ENCODE results near the gene COL17A1. TPM values are rescaled to one million over a fixed set of nuclear protein-coding genes. Genes with fewer than 3 reads are reported as not detected.
A peak's percentile ranks its signal among the peaks of the same experiment; 100 is the strongest.

Gene COL17A1
- total and polyA plus RNA-seq, 9 of the 15 experiments (the other 6 are each of a cell fraction or from before 2014, with no cell fraction given) = not detected

GRCh38 chr10:104121485-104122224 lies 36.0 kb upstream of the COL17A1 start, which contains the start of gene SFR1 (continued):
- peak in 1 of 2 experiments; percentile 2 for TF ChIP-seq AFF1 (IDR thresholded peaks at IDR 0.05; ENCODE audit: low read depth in 1 of 2, partially characterized antibody in 2 of 2)
- peak in 1 of 2 experiments; percentile 43; a peak in 1 of 4 replicates for TF ChIP-seq TBL1XR1 (IDR thresholded peaks at IDR 0.05; ENCODE audit: low read length in 2 of 2)
- TF ChIP-seq TFAP4 (CRISPR knock-in tag; IDR thresholded peaks at IDR 0.05; ENCODE audit: borderline replicate concordance) = peak; percentile 82
- no peak for TF ChIP-seq ZNF695 (CRISPR knock-in tag; IDR thresholded peaks at IDR 0.05)
- peak; percentile 56; the same call in 1 of the 2 replicates for TF ChIP-seq PBX2 (CRISPR knock-in tag; IDR thresholded peaks at IDR 0.05; ENCODE audit: low read depth)
- TF ChIP-seq PBX2 (tag; conservative IDR thresholded peaks at IDR 0.05; ENCODE audit: low read depth) = peak; percentile 78
- no peak for TF ChIP-seq WHSC1 (IDR thresholded peaks at IDR 0.05; ENCODE audit: low read length)
- TF ChIP-seq ZC3H4 (CRISPR knock-in tag; IDR thresholded peaks at IDR 0.05; ENCODE audit: borderline replicate concordance) = peak; percentile 93; the same call in 1 of the 2 replicates
- no peak for TF ChIP-seq ZNF175 (CRISPR knock-in tag; IDR thresholded peaks at IDR 0.05; ENCODE audit: low read depth)
- peak; percentile 89; the same call in 1 of the 2 replicates for TF ChIP-seq RB1 (IDR thresholded peaks at IDR 0.05; ENCODE audit: low read depth)
- TF ChIP-seq MTA2 (IDR thresholded peaks at IDR 0.05; ENCODE audit: low read depth) = no peak
- TF ChIP-seq ZFX (CRISPR knock-in tag; IDR thresholded peaks at IDR 0.05) = peak; percentile 58
- TF ChIP-seq SOX6 (IDR thresholded peaks at IDR 0.05) = peak; percentile 50; the same call in 1 of the 2 replicates
- peak; percentile 31; the same call in 1 of the 2 replicates for TF ChIP-seq ELF1 (tag; IDR thresholded peaks at IDR 0.05)
- no peak for TF ChIP-seq ZFP30 (CRISPR knock-in tag; IDR thresholded peaks at IDR 0.05; ENCODE audit: borderline replicate concordance)
